Stimulated activated naive B cell treated with anti-CD40 and anti-IgM and Interleukin-4, amounts not matched to agents 10 μg/mL and 1 μg/mL and 100 μg/mL, for 72 hours (primary cell): ENCODE results near the gene NPL.

Source experiments
- ATAC-seq, 2 donors: fragments of 150-1000 bp; cut with Tn5 transposase; replicated peaks; 2 replicates each; pipeline ENCODE4 v1.10.0; 2021; ENCODE audit warnings: moderate library complexity in 1 of 2
- DNase-seq: peaks from one replicate; pipeline ENCODE4 v3.0.0; 2021
- H3K27ac Mint-ChIP-seq: one replicate; pipeline ENCODE4 v1.8.0; 2022; ENCODE audit warnings: mild to moderate bottlenecking, mixed read lengths
- H3K27me3 Mint-ChIP-seq, 2 donors: one replicate each; pipeline ENCODE4 v1.8.0; 2022; ENCODE audit warnings: mixed read lengths in 2 of 2
- H3K36me3 Mint-ChIP-seq, 2 donors: one replicate each; pipeline ENCODE4 v1.8.0; 2022; ENCODE audit warnings: mixed read lengths in 2 of 2, mild to moderate bottlenecking in 1 of 2
- H3K4me1 Mint-ChIP-seq, 2 donors: one replicate each; pipeline ENCODE4 v1.8.0; 2022; ENCODE audit warnings: mixed read lengths in 2 of 2, mild to moderate bottlenecking in 1 of 2
- H3K4me3 Mint-ChIP-seq, 2 donors: one replicate each; pipeline ENCODE4 v1.8.0; 2022; ENCODE audit warnings: mild to moderate bottlenecking in 2 of 2, mixed read lengths in 2 of 2, moderate library complexity in 1 of 2
- H3K9me3 Mint-ChIP-seq, 2 donors: one replicate each; pipeline ENCODE4 v1.8.0; 2022; ENCODE audit warnings: mixed read lengths in 2 of 2, mild to moderate bottlenecking in 1 of 2

The NPL gene

DNA sequence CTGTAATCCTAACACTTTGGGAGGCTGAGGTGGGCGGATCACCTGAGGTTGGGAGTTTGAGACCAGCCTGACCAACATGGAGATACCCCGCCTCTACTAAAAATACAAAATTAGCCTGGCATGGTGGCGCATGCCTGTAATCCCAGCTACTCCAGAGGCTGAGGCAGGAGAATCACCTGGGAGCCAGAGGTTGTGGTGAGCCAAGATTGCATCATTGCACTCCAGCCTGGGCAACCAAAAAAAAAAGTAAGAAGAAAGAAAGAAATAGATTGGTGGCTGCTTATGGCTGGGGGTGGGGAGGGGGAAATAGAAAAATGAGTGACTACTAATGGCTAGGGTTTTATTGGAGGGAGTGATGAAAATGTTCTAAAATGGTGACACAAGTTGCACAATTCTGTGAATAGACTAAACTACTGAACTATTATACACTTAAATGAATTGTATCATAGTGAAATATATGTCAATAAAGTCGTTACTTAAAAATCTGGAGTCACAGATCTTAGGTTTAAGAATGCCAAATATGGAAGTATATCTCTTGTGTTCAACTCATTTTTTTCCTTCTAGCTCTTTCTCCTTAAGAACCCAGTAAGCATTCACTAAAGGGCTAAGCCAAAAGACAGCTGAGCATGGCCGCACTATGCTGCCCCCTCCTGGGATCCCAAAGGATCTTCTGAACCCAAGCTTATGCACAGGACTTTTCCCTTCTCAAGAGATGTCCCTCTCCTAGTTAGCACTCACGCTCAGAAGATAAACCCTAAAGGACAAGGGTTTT, 3.2 kb upstream of the NPL start:
- no peaks in the 10 kb centered on the region for H3K9me3 Mint-ChIP-seq
- H3K36me3 Mint-ChIP-seq, result no peaks in the 10 kb centered on the region
- H3K27ac Mint-ChIP-seq, result no peak overlapping the region
- peaks cover 3 to 13% of the 10 kb centered on the region in 2 donors for H3K27me3 Mint-ChIP-seq
- peaks cover 13 to 34% of the 10 kb centered on the region in 2 donors for H3K4me1 Mint-ChIP-seq
- ATAC-seq (no peak), DNase-seq (peak; percentile 9)
- H3K4me3 Mint-ChIP-seq, result no peak overlapping the region

DNA sequence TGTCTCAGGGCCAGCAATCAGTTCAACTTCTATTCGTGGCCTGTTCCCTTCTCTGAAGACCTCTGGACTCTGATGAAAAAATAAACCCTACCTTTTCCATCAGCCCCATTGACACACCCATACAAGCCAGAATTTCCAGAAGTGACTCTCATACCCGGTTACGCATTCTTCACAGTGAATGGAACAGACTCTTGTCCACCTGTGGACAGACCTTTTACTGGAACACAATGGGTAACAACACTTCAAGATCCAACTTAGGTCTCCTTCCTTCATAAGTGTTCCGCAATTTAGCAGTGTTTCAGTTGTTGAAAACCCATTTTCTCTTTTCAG, 2.6 kb upstream of the NPL start:
- peaks cover 11 to 33% of the 10 kb centered on the region in 2 donors for H3K4me1 Mint-ChIP-seq
- DNase-seq (no peak), ATAC-seq (no peak)
- H3K4me3 Mint-ChIP-seq, result no peak overlapping the region
- H3K9me3 Mint-ChIP-seq, result no peaks in the 10 kb centered on the region
- peaks cover 3 to 13% of the 10 kb centered on the region in 2 donors for H3K27me3 Mint-ChIP-seq
- H3K36me3 Mint-ChIP-seq, result no peaks in the 10 kb centered on the region
- no peak overlapping the region for H3K27ac Mint-ChIP-seq

DNA sequence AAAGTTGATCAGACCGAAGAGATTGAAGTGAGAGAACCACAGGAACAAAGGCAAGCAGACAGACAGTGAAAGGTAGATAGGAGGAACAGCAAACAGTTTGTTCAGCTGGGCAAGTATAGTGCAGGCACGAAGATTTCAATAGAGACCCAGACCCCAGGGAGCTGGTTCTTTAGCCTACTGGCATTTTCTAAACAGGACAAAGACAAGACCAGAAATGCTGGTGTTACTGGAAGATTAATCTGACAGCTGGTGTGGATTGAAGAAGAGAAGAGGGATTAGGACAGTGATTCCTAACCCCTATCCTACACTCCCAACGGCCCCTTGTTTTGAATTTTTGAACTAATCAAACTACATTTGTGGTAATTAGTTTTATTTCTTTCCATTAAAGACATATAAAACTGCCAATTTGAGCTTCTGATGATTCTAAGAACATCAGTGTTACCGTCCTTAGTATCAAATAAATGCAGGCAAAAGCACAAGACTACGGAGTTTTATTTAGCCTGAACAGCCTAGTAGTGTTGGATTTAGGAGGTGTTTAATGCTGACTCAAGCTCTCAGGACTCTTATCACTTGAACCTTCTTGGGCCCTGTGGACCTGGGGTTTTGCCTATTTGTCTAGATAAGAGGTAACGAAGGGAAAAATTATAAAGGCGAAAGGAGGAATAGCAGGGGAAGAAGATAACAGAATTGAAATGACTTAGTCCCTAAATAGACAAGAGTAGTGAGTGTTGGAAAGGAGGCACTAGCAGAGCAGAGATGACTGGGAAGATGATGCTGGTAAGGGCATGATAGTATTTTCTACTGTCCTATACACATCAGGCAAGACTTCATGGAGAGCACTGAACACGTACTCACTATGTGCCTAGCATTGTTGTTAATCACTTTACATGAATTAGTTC, 2.0 kb downstream of the NPL start:
- ATAC-seq (no peak), DNase-seq (no peak)
- Mint-ChIP-seq H3K27me3 (peaks cover 0 to 13% of the 10 kb centered on the region in 2 donors), H3K4me3 (no peak overlapping the region), H3K9me3 (no peaks in the 10 kb centered on the region), H3K27ac (no peak overlapping the region), H3K36me3 (no peaks in the 10 kb centered on the region), H3K4me1 (peaks cover 6 to 29% of the 10 kb centered on the region in 2 donors)

DNA sequence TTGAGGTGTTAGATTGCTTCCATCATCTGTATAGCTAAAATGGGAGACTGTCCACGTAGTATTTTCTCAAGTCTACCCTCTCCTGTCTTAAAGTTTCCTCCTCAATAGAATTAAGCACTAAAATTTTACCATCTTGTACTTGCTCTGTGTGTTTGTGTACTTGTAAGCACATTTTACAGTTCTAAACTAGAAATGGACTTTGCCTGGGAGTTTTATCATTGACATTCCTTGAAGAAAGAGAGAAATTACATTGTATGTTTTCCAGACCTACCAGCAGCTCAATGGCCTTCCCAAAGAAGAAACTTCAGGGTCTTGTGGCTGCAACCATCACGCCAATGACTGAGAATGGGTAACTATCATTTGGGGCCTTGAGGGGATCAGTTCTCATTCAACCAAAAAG, 4.5 kb downstream of the NPL start:
- no peak for ATAC-seq
- Mint-ChIP-seq H3K4me3 (no peak overlapping the region), H3K27me3 (peaks cover 0 to 7% of the 10 kb centered on the region in 2 donors), H3K9me3 (no peaks in the 10 kb centered on the region), H3K27ac (no peak overlapping the region), H3K4me1 (peaks cover 5 to 24% of the 10 kb centered on the region in 2 donors), H3K36me3 (no peaks in the 10 kb centered on the region)
- DNase-seq, result no peak

DNA sequence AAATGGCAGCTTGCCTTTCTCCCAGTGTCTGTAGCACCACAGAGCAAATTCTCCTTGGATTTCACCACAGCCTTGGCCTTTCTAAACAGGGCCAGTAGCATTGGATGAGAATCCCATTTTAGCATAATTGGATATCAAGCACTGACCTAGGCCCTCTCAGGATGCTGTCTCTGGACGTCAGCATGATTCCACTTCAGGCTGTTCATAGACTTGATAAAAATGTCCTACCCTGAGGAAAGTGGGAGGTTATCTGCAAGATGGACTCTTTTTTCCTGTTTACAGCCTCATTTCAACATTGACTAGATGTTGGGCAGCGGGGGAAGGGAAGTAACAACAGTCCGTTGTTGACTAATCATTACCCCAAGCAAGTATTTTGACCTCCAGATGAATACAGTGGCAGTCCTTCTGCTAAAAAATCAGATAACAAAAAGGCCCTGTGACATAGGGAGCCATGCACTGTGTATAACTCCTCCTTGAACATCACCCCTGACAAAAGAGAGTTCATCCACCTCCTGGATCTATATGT, 5.2 kb downstream of the NPL start:
- no peaks in the 10 kb centered on the region for H3K36me3 Mint-ChIP-seq
- ATAC-seq (no peak), DNase-seq (no peak)
- H3K27me3 Mint-ChIP-seq, result peaks cover 0 to 7% of the 10 kb centered on the region in 2 donors
- H3K4me3 Mint-ChIP-seq, result no peak overlapping the region
- H3K9me3 Mint-ChIP-seq, result no peaks in the 10 kb centered on the region
- no peak overlapping the region for H3K27ac Mint-ChIP-seq
- H3K4me1 Mint-ChIP-seq, result peaks cover 3 to 18% of the 10 kb centered on the region in 2 donors

DNA sequence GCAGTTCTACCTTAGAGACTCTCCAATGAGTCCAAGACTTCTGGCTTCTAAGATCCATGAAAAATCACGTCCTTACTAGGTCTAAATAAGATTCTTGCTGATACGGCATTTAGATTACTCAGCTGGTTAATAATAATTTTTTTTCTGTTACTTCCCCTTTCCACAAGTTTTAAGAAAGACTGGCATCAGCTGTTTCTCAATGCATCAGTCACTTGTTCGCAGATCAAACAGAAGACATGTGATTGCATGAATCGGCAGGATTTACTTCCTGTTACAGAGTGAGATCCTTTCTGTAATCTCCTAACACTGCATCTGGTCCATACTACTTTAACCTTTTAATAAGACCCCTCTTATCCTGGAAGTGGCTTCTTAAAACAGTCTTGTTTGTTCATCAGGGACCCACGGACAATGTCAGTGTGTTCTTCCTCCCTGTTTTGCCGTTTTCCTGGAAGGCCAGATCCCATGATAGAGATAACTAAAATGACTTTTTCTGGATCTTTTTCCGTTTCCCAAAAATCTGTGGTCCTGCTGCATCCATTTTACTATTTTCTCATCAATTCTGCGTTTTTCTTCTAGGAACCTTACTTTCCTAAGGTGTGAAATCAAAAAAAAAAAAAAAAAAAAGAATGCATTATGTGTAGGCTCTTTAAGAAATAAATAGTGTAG, 6.1 kb downstream of the NPL start:
- DNase-seq, result no peak
- Mint-ChIP-seq H3K4me1 (peaks cover 0 to 11% of the 10 kb centered on the region in 2 donors), H3K36me3 (no peaks in the 10 kb centered on the region), H3K4me3 (no peak overlapping the region), H3K9me3 (no peaks in the 10 kb centered on the region), H3K27ac (no peak overlapping the region), H3K27me3 (peaks cover 0 to 7% of the 10 kb centered on the region in 2 donors)
- ATAC-seq, result peak; percentile 87 to 90

DNA sequence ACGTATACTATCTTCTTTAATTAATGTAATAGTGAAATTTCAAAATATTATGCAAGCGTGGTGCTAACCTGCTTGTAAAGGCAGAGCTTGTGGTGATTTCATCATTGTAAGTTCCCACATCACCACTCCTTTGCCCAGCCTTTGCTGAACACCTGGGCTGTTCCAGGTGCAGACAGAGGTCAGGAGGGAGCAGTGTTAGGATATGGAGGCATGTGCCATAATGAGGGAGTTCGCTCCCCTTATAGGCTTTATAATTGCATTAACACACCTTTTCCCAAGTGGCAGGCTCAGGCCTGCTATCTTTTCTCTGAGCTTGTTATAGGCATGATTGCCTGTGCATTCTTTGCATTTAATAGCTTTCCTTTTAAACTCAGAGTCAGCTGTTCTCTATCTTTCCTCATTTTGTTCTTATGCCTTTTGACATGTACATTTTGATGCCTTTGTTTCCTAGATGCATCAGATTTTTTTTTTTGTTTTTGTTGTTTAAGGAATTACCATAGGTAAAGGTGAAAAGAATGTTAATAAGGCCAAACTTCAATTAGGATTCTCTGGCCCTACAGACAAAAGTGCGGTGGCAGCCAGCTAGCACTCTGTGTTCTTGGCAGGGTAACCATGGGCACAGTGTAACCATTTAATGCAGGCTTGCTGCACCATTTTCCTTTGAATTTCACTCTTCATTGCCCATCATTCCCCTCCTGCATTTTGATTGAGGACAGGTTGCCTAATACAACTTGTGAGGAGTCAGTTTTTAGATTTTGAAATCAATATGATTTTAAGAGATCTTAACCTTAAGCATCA, 12.6 kb downstream of the NPL start:
- no peaks in the 10 kb centered on the region for H3K27me3 Mint-ChIP-seq
- no peak overlapping the region for H3K27ac Mint-ChIP-seq
- H3K4me3 Mint-ChIP-seq, result no peak overlapping the region
- ATAC-seq (no peak), DNase-seq (no peak)
- H3K9me3 Mint-ChIP-seq, result no peaks in the 10 kb centered on the region
- peaks cover 0 to 3% of the 10 kb centered on the region in 2 donors for H3K36me3 Mint-ChIP-seq
- H3K4me1 Mint-ChIP-seq, result no peaks in the 10 kb centered on the region

DNA sequence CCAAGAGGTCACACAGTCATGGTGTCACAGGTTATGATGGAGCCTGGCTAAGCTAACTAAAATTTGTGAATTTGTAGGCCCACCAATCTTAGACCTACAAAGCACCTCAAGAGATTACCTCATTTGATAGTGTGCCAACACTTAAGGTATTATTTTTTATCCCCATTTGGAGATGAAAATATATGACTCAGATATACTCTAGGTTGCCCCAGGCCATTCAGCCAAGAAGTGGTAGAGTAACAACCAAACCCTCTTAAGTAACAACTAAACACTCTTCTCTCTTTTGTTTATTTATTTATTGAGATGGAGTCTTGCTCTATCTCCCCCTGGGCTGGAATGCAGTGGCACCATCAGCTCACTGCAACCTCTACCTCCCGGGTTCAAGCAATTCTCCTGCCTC, 14.3 kb downstream of the NPL start:
- Mint-ChIP-seq H3K4me3 (no peak overlapping the region), H3K36me3 (peaks cover 0 to 3% of the 10 kb centered on the region in 2 donors), H3K27ac (no peak overlapping the region), H3K4me1 (no peaks in the 10 kb centered on the region), H3K27me3 (no peaks in the 10 kb centered on the region), H3K9me3 (no peaks in the 10 kb centered on the region)
- no peak for ATAC-seq
- DNase-seq, result no peak

DNA sequence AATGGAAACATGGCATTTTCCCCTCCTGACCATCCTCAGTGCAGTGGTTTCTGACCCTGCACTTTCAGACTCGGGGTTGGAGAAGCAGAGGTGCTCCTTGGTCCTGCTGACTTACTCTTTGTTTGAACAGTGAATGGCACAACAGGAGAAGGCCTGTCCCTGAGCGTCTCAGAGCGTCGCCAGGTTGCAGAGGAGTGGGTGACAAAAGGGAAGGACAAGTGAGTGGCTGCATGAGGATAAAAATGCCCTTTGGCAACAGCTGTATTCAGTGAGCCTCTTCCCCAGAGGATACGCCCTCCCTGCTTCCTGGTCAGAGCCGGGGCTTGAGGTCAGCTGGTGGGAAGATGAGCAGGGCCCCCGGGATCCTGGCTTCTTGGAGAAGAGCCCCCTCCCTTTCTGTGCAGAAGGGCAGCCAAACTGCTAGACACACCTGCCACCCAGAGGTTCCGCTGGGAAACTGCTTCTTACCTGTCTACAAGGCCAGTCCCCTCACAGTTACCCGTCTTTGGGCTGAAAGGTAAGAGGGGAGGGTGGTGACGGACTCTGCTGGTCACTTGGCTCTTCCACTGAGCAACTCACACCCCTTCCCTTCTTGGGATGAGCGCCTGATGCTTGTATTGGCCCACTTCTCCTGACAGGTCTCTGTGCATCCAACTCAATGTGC, 16.6 kb downstream of the NPL start:
- no peaks in the 10 kb centered on the region for H3K9me3 Mint-ChIP-seq
- peaks cover 0 to 3% of the 10 kb centered on the region in 2 donors for H3K36me3 Mint-ChIP-seq
- DNase-seq (no peak), ATAC-seq (no peak)
- H3K27me3 Mint-ChIP-seq, result no peaks in the 10 kb centered on the region
- H3K4me1 Mint-ChIP-seq, result no peaks in the 10 kb centered on the region
- H3K4me3 Mint-ChIP-seq, result no peak overlapping the region
- H3K27ac Mint-ChIP-seq, result no peak overlapping the region

DNA sequence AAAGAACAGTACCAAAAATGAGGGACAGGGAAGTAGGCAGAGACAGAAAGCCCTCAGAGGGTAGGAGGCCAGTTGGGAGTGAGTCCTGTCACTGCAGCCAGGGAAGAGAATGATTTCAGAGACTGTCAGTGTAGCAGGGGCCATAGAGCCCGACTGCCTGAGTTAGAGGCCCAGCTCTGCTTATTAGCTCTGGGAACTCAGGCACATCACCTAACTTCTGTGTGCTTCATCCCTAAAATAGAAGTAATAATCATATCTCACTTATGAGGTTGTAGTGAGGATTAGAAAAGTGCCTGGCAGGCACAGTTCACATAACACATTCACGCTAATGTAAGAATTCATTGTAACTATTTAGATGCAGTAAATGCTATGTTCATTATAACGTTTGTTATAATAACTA, 18.3 kb downstream of the NPL start:
- Mint-ChIP-seq H3K9me3 (no peaks in the 10 kb centered on the region), H3K4me1 (no peaks in the 10 kb centered on the region), H3K27me3 (no peaks in the 10 kb centered on the region), H3K36me3 (peaks cover 0 to 3% of the 10 kb centered on the region in 2 donors), H3K4me3 (no peak overlapping the region), H3K27ac (no peak overlapping the region)
- DNase-seq (no peak), ATAC-seq (no peak)

DNA sequence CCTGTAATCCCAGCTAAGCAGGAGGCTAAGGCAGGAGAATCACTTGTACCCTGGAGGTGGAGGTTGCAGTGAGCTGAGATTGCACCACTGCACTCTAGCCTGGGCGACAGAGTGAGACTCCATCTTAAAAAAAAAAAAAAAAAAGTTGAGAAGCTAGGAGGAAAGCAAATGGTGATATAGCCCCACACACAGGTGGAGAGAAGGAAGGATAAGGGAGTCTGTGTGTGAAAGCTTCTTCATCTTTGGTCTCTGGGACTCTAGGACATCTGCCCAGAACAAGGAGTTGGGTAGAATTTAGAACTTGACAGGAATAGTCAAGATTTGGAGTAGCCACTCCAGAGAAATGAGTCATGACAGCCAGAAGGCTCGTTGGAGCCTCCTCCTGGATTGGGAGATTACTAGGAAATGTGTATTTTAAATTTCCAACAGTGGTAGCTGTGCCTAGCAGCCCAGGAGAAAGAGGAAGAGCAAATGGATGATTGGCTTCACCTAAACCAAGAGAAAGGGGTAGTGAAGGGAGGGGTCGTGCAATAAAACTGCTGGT, 19.9 kb downstream of the NPL start:
- H3K4me1 Mint-ChIP-seq, result no peaks in the 10 kb centered on the region
- H3K36me3 Mint-ChIP-seq, result peaks cover 0 to 3% of the 10 kb centered on the region in 2 donors
- no peak overlapping the region for H3K4me3 Mint-ChIP-seq
- DNase-seq (no peak), ATAC-seq (no peak)
- no peak overlapping the region for H3K27ac Mint-ChIP-seq
- no peaks in the 10 kb centered on the region for H3K27me3 Mint-ChIP-seq
- H3K9me3 Mint-ChIP-seq, result no peaks in the 10 kb centered on the region

DNA sequence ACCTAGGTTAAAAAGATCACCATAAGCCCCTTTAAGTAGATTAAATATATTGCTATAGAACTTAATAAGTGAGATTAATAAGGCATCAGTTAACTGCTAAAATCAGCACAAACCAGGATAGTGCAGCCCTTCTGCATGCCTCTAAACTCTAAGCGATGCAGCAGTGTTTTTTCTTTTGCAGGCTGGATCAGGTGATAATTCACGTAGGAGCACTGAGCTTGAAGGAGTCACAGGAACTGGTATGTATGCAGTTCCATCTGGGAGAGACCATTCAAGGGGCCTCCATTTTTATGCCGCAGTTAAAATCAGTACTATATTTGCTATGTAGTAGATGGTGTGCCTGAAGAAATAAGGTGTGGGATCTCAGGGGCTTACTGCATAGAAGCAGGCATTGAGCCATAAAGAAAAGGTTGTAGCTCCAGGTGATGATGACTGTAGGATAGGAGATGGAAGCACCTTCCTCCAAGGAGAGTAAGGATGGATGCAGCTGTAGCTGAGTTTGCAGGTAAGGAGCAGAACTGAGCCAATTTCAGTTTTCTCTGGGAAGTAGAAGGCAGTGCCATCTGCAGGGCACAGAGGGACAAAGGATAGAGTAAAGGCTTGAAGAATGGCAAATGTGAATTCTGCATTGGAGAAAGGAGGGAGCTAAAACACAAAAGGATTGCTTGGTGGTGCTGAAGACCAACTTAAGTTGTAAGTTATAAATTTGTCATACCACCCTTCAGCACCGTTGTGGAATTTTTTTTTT, 22.6 kb downstream of the NPL start:
- H3K4me1 Mint-ChIP-seq, result no peaks in the 10 kb centered on the region
- H3K4me3 Mint-ChIP-seq, result no peak overlapping the region
- H3K9me3 Mint-ChIP-seq, result no peaks in the 10 kb centered on the region
- ATAC-seq (no peak), DNase-seq (no peak)
- H3K36me3 Mint-ChIP-seq, result peaks cover 0 to 5% of the 10 kb centered on the region in 2 donors
- H3K27ac Mint-ChIP-seq, result no peak overlapping the region
- H3K27me3 Mint-ChIP-seq, result no peaks in the 10 kb centered on the region

DNA sequence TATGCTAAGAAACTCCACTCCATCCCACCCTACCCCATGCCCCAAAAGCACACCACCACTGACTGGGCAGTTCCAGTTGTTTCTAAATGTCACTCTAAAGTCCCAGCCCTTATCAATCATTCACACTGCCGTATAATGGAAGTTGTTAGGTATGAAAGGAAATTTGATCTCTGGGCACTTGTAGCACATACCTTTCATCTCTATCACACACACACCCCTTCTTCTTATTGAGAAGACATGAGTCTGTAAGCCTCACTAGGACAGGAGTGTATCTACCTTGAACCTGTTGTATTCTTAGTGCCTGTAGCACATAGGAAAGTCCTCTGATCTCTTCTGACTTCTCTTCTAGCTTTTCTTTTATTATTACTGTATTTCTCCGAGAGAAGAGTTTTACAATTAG, 27.3 kb downstream of the NPL start:
- Mint-ChIP-seq H3K4me3 (no peak overlapping the region), H3K9me3 (no peaks in the 10 kb centered on the region), H3K36me3 (peaks cover 4 to 8% of the 10 kb centered on the region in 2 donors), H3K27ac (no peak overlapping the region), H3K27me3 (peaks cover 0 to 5% of the 10 kb centered on the region in 2 donors), H3K4me1 (peaks cover 7 to 11% of the 10 kb centered on the region in 2 donors)
- ATAC-seq (no peak), DNase-seq (no peak)
